ENCODE measurements around the gene ZNF80. TPM values are rescaled to one million over a fixed set of nuclear protein-coding genes. Genes with fewer than 3 reads are reported as not detected.

ZNF80 gene
- polyA plus RNA-seq, 3 donors: not detected

- peaks cover 4 to 17% (median 10%) of the 10 kb centered on the region in 7 donors for H3K9me3 Mint-ChIP-seq
- peaks cover 0 to 4% (median 3%) of the 10 kb centered on the region in 3 donors for H3K27me3 Mint-ChIP-seq (ENCODE audit: low read depth in 3 of 3)
- no peak overlapping the region for H3K4me3 Mint-ChIP-seq
- H3K27me3 ChIP-seq (ENCODE audit: control insufficient read depth in 2 of 2, insufficient read depth in 2 of 2, low read length in 2 of 2): no peaks in the 10 kb centered on the region
- H3K27ac Mint-ChIP-seq: peak overlapping the region in 1 of 7 donors; percentile 81
- no peak for DNase-seq
- TF ChIP-seq CTCF (IDR thresholded peaks at IDR 0.05): no peak
- no peak overlapping the region for H3K27ac ChIP-seq (ENCODE audit: low read depth in 1 of 2, low read length in 2 of 2)
- no peaks in the 10 kb centered on the region for H3K79me2 ChIP-seq (ENCODE audit: insufficient read depth, low read length)
- no peak overlapping the region for H2AFZ ChIP-seq (ENCODE audit: insufficient read depth, low read depth, low read length, poor library complexity, severe bottlenecking)
- no peaks in the 10 kb centered on the region for H3K4me1 Mint-ChIP-seq
- no peak overlapping the region for H3K4me3 ChIP-seq (replicated peaks in 1 of 3; ENCODE audit: low read depth in 2 of 3, low read length in 3 of 3)
- no peaks in the 10 kb centered on the region for H3K36me3 ChIP-seq (replicated peaks in 1 of 2; ENCODE audit: control insufficient read depth in 1 of 2, insufficient read depth in 2 of 2, low read length in 2 of 2)
- intact Hi-C loops (cut with micrococcal nuclease): no loop called here
- no peaks in the 10 kb centered on the region for H4K20me1 ChIP-seq (ENCODE audit: insufficient read depth, low read length)
- H3K4me2 ChIP-seq (replicated peaks; ENCODE audit: extremely low read depth, low read length, poor library complexity, severe bottlenecking): no peak overlapping the region
- H3K9ac ChIP-seq (ENCODE audit: insufficient read depth, low read length, poor library complexity, severe bottlenecking): no peak overlapping the region
- H3K36me3 Mint-ChIP-seq: no peaks in the 10 kb centered on the region
- 100% methylated on average over 1 of the region's 2 CpGs for WGBS (ENCODE audit: insufficient coverage)
- H3K9me3 ChIP-seq (replicated peaks in 1 of 2; ENCODE audit: control insufficient read depth in 1 of 2, insufficient read depth in 1 of 2, low read length in 2 of 2): peaks cover 0 to 13% of the 10 kb centered on the region in 2 donors
- H3K4me1 ChIP-seq (ENCODE audit: control insufficient read depth in 1 of 2, insufficient read depth in 2 of 2, low read length in 2 of 2): no peaks in the 10 kb centered on the region
These were observed 11.1 kb downstream of the ZNF80 start for GRCh38 chr3:114226313-114226712.

GRCh38 chr3:114223143-114223542 is 14.2 kb downstream of the ZNF80 start:
- Mint-ChIP-seq H3K27ac (no peak overlapping the region), H3K9me3 (peaks cover 4 to 15% (median 12%) of the 10 kb centered on the region in 7 donors), H3K36me3 (no peaks in the 10 kb centered on the region), H3K27me3 (ENCODE audit: low read depth in 3 of 3) (peaks cover 0 to 4% (median 3%) of the 10 kb centered on the region in 3 donors), H3K4me1 (no peaks in the 10 kb centered on the region), H3K4me3 (no peak overlapping the region)
- intact Hi-C loops (cut with micrococcal nuclease): no loop called here
- no peaks in the 10 kb centered on the region for H3K27me3 ChIP-seq (ENCODE audit: control insufficient read depth in 2 of 2, insufficient read depth in 2 of 2, low read length in 2 of 2)
- H3K9me3 ChIP-seq (replicated peaks in 1 of 2; ENCODE audit: control insufficient read depth in 1 of 2, insufficient read depth in 1 of 2, low read length in 2 of 2): peaks cover 0 to 13% of the 10 kb centered on the region in 2 donors
- 80% methylated on average over 1 of the region's 3 CpGs for WGBS (ENCODE audit: insufficient coverage)
- H3K4me2 ChIP-seq (replicated peaks; ENCODE audit: extremely low read depth, low read length, poor library complexity, severe bottlenecking): no peak overlapping the region
- DNase-seq: no peak
- no peak for TF ChIP-seq CTCF (IDR thresholded peaks at IDR 0.05)
- no peak overlapping the region for H3K4me3 ChIP-seq (replicated peaks in 1 of 3; ENCODE audit: low read depth in 2 of 3, low read length in 3 of 3)
- no peaks in the 10 kb centered on the region for H3K79me2 ChIP-seq (ENCODE audit: insufficient read depth, low read length)
- no peaks in the 10 kb centered on the region for H3K4me1 ChIP-seq (ENCODE audit: control insufficient read depth in 1 of 2, insufficient read depth in 2 of 2, low read length in 2 of 2)
- no peak overlapping the region for H3K27ac ChIP-seq (ENCODE audit: low read depth in 1 of 2, low read length in 2 of 2)
- H3K36me3 ChIP-seq (replicated peaks in 1 of 2; ENCODE audit: control insufficient read depth in 1 of 2, insufficient read depth in 2 of 2, low read length in 2 of 2): no peaks in the 10 kb centered on the region
- H3K9ac ChIP-seq (ENCODE audit: insufficient read depth, low read length, poor library complexity, severe bottlenecking): no peak overlapping the region
- H4K20me1 ChIP-seq (ENCODE audit: insufficient read depth, low read length): no peaks in the 10 kb centered on the region
- H2AFZ ChIP-seq (ENCODE audit: insufficient read depth, low read depth, low read length, poor library complexity, severe bottlenecking): no peak overlapping the region

Measured in CD14-positive monocyte (primary cell).